HepG2 (cell line): ENCODE results near the gene MZF1. TPM values are rescaled to one million over a fixed set of nuclear protein-coding genes. Genes with fewer than 3 reads are reported as not detected.

Experiments used
- AGO1 ChIP-seq: fragments of 200-400 bp; formaldehyde crosslinking; IDR thresholded peaks from 2 replicates; pipeline ENCODE4 v1.6.1; 2017; ENCODE audit warnings: mild to moderate bottlenecking, low read depth, low read length, moderate library complexity; ENCODE audit not compliant: poor library complexity, severe bottlenecking
- E2F5 ChIP-seq: sonication (generic); formaldehyde crosslinking; conservative IDR thresholded peaks from 2 replicates; pipeline ENCODE4 v1.4.0; 2020; ENCODE audit warnings: missing genetic modification reagents
- ETV5 ChIP-seq: IDR thresholded peaks from 2 replicates; pipeline ENCODE4 v1.6.1; 2018; ENCODE audit warnings: missing biosample characterization, missing genetic modification reagents, inconsistent platforms, borderline replicate concordance
- FOXJ3 ChIP-seq: sonication (generic); formaldehyde crosslinking; IDR thresholded peaks from 2 replicates; pipeline ENCODE4 v1.4.0; 2020; ENCODE audit warnings: missing genetic modification reagents, mild to moderate bottlenecking, borderline replicate concordance
- GABPA ChIP-seq, 2 experiments: IDR thresholded peaks; 2 replicates each; pipeline ENCODE4 v1.6.1; 2011 to 2016; ENCODE audit warnings: low read depth in 2 of 2, low read length in 1 of 2, missing biosample characterization in 1 of 2, missing genetic modification characterization in 1 of 2
- MXD3 ChIP-seq: IDR thresholded peaks from 2 replicates; pipeline ENCODE4 v1.6.1; 2016; ENCODE audit warnings: mild to moderate bottlenecking, missing biosample characterization, missing genetic modification reagents
- POGZ ChIP-seq: sonication (generic); formaldehyde crosslinking; IDR thresholded peaks from 2 replicates; pipeline ENCODE4 v1.4.0; 2020; ENCODE audit warnings: mild to moderate bottlenecking, missing genetic modification reagents
- RCOR2 ChIP-seq: IDR thresholded peaks from 2 replicates; pipeline ENCODE4 v1.6.1; 2016; ENCODE audit warnings: missing biosample characterization, missing genetic modification reagents
- SIN3B ChIP-seq: fragments of 150-350 bp; IDR thresholded peaks from 2 replicates; pipeline ENCODE4 v1.6.1; 2014; ENCODE audit warnings: low read length
- SMARCE1 ChIP-seq: fragments of 450-650 bp; IDR thresholded peaks from 2 replicates; pipeline ENCODE4 v1.6.1; 2017; ENCODE audit warnings: borderline replicate concordance
- SPEN ChIP-seq: sonication (generic); formaldehyde crosslinking; IDR thresholded peaks from 2 replicates; pipeline ENCODE4 v1.5.1; 2020; ENCODE audit warnings: low read depth, mild to moderate bottlenecking, missing genetic modification reagents
- TMF1 ChIP-seq: sonication (generic); formaldehyde crosslinking; IDR thresholded peaks from 2 replicates; pipeline ENCODE4 v1.8.1; 2022; ENCODE audit warnings: low read depth, missing genetic modification reagents
- UBTF ChIP-seq: sonication (generic); formaldehyde crosslinking; IDR thresholded peaks from 2 replicates; pipeline ENCODE4 v1.4.0; 2020; ENCODE audit warnings: mild to moderate bottlenecking, missing genetic modification reagents
- ZNF224 ChIP-seq: sonication (generic); formaldehyde crosslinking; IDR thresholded peaks from 2 replicates; pipeline ENCODE4 v1.5.0; 2020; ENCODE audit warnings: mild to moderate bottlenecking, missing genetic modification reagents
- ZNF253 ChIP-seq: sonication (generic); formaldehyde crosslinking; IDR thresholded peaks from 2 replicates; pipeline ENCODE4 v1.8.0; 2022; ENCODE audit warnings: mild to moderate bottlenecking, missing genetic modification reagents, borderline replicate concordance
- ZNF337 ChIP-seq: sonication (generic); formaldehyde crosslinking; IDR thresholded peaks from 2 replicates; pipeline ENCODE4 v1.5.1; 2020; ENCODE audit warnings: missing genetic modification reagents, low read depth, mild to moderate bottlenecking, borderline replicate concordance
- ZNF616 ChIP-seq: sonication (generic); formaldehyde crosslinking; IDR thresholded peaks from 2 replicates; pipeline ENCODE4 v1.5.0; 2020; ENCODE audit warnings: low read depth, mild to moderate bottlenecking, missing genetic modification reagents
- ZNF646 ChIP-seq: sonication (generic); formaldehyde crosslinking; IDR thresholded peaks from 2 replicates; pipeline ENCODE4 v1.9.0; 2021; ENCODE audit warnings: mild to moderate bottlenecking, missing genetic modification reagents
- polyA plus RNA-seq, 8 experiments: library from polyadenylated mRNA; depleted of rRNA in 3 of 8; stranded (reverse) in 7 of 8; unstranded in 1 of 8; fragments of >200 nt; fragmentation: Illumina TruSeq in 4 of 8; extraction: Trizol in 4 of 8; gene quantifications; 2 replicates each; pipeline versions ENCODE4 v1.2.1 to v1.2.3, GENCODE V29; 2011 to 2016; ENCODE audit warnings: low read depth in 4 of 8, missing spikeins in 1 of 8, mixed read lengths in 1 of 8; ENCODE audit not compliant: insufficient read depth in 1 of 8
- total RNA-seq, 5 experiments: library from RNA; depleted of rRNA; stranded (reverse); fragments of >200 nt; fragmentation: Illumina TruSeq; extraction: Trizol; gene quantifications; 2 replicates each; pipeline ENCODE4 v1.2.3, GENCODE V29; 2016; ENCODE audit warnings: low read depth in 1 of 5

MZF1 gene
- total and polyA plus RNA-seq, 2 of the 13 experiments (the other 11 are each of a cell fraction or from before 2014, with no cell fraction given), result 3.1 to 8.1 TPM

- TF ChIP-seq ZNF253 (CRISPR knock-in tag), result no peak
- no peak for TF ChIP-seq ZNF646 (CRISPR knock-in tag)
- peak; percentile 68 for TF ChIP-seq UBTF (CRISPR knock-in tag)
- no peak for TF ChIP-seq MXD3 (CRISPR knock-in tag)
- no peak for TF ChIP-seq ZNF616
- TF ChIP-seq GABPA (IDR thresholded peaks at IDR 0.05; ENCODE audit: low read depth, low read length), result peak; percentile 94
- peak; percentile 96 for TF ChIP-seq GABPA (CRISPR knock-in tag; IDR thresholded peaks at IDR 0.05; ENCODE audit: low read depth)
- TF ChIP-seq SMARCE1, result no peak
- no peak for TF ChIP-seq SIN3B
- no peak for TF ChIP-seq E2F5 (CRISPR knock-in tag)
- peak; percentile 62; the same call in 1 of the 2 replicates for TF ChIP-seq SPEN (CRISPR knock-in tag)
- no peak for TF ChIP-seq POGZ (CRISPR knock-in tag)
- peak; percentile 99 for TF ChIP-seq AGO1
- no peak for TF ChIP-seq ZNF337
- TF ChIP-seq TMF1 (CRISPR knock-in tag), result no peak
- TF ChIP-seq ETV5 (CRISPR knock-in tag), result peak; percentile 69
- TF ChIP-seq FOXJ3 (CRISPR knock-in tag), result no peak
- TF ChIP-seq RCOR2 (CRISPR knock-in tag), result no peak
- no peak for TF ChIP-seq ZNF224 (CRISPR knock-in tag)
Measured at GRCh38 chr19:58554494-58555368, 18.4 kb downstream of the MZF1 start, which contains the start of gene CHMP2A (continued).
